Peyer's patch (tissue), 4 donors: ENCODE results near the gene USH1C. TPM values are rescaled to one million over a fixed set of nuclear protein-coding genes. Genes with fewer than 3 reads are reported as not detected.

ENCODE experiments used
- DNase-seq, 3 donors: peaks; one replicate each; pipeline ENCODE4 v3.0.0-alpha.2; 2017 to 2019
- H3K27ac ChIP-seq, 4 donors: fragments of 200-600 bp; sonication (generic); one replicate each; pipeline ENCODE4 v1.5.1; 2016 to 2019
- H3K27me3 ChIP-seq, 2 donors: fragments of 200-600 bp; sonication (generic); one replicate each; pipeline ENCODE4 v1.5.1; 2019
- H3K36me3 ChIP-seq, 3 donors: fragments of 200-600 bp; sonication (generic); one replicate each; pipeline ENCODE4 v1.5.1; 2016 to 2019
- H3K4me1 ChIP-seq, 4 donors: fragments of 200-600 bp; sonication (generic); one replicate each; pipeline ENCODE4 v1.5.1; 2016 to 2019
- H3K4me3 ChIP-seq, 4 donors: fragments of 200-600 bp; sonication (generic); 1 replicate in 3 of 4; 2 replicates in 1 of 4; pipeline ENCODE4 v1.5.1; 2016 to 2019; ENCODE audit warnings: mild to moderate bottlenecking in 1 of 4
- H3K9me3 ChIP-seq, 4 donors: fragments of 200-600 bp; sonication (generic); one replicate each; pipeline ENCODE4 v1.5.1; 2016 to 2019; ENCODE audit warnings: mild to moderate bottlenecking in 1 of 4
- POLR2A ChIP-seq, 2 donors: fragments of 450-650 bp; IDR thresholded peaks; one replicate each; pipeline ENCODE4 v1.5.1; 2017; ENCODE audit warnings: antibody characterized with exemption in 2 of 2, mild to moderate bottlenecking in 2 of 2, moderate library complexity in 2 of 2
- total RNA-seq, 4 donors: library from RNA; depleted of rRNA; stranded (reverse); fragments of >200 nt; gene quantifications; one replicate each; pipeline ENCODE4 v1.1.0, GENCODE V29; 2016
- TF ChIP-seq, protein P1 (sequence below), 6 experiments: fragments of 450-650 bp in 4 of 6; fragments of 200-600 bp in 2 of 6; sonication (generic) in 1 of 6; IDR thresholded peaks; one replicate each; pipeline ENCODE4 v1.5.1; 2017 to 2019; ENCODE audit warnings: antibody characterized with exemption in 6 of 6, mild to moderate bottlenecking in 3 of 6, moderate library complexity in 1 of 6

The USH1C gene
- total RNA-seq, 4 donors from 2014 or later, result 90.8 to 302 (median 245) TPM

DNA sequence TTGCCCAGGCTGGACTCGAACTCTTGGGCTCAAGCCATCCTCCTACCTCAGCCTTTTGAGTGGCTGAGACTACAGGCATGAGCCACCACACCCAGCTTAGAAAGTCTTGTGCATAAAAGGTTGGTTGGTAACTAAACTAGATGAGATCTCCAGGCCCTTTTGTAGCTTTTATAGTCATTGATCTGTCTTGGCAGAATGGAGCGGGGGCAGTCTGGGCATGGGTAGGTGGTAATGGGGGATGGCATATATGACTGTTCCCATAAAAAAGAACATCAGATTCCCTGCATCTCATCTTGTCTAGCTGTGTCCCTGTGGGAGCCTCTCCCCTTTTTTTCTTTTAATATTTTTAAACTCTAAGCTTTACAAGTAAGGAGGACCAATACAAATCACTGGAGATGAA lies 97.7 kb downstream of the USH1C start:
- Histone ChIP-seq H3K27ac (no peak overlapping the region), H3K9me3 (no peaks in the 10 kb centered on the region), H3K4me1 (no peaks in the 10 kb centered on the region), H3K36me3 (no peaks in the 10 kb centered on the region), H3K27me3 (no peaks in the 10 kb centered on the region), H3K4me3 (no peak overlapping the region)
- TF ChIP-seq, protein P1, sequence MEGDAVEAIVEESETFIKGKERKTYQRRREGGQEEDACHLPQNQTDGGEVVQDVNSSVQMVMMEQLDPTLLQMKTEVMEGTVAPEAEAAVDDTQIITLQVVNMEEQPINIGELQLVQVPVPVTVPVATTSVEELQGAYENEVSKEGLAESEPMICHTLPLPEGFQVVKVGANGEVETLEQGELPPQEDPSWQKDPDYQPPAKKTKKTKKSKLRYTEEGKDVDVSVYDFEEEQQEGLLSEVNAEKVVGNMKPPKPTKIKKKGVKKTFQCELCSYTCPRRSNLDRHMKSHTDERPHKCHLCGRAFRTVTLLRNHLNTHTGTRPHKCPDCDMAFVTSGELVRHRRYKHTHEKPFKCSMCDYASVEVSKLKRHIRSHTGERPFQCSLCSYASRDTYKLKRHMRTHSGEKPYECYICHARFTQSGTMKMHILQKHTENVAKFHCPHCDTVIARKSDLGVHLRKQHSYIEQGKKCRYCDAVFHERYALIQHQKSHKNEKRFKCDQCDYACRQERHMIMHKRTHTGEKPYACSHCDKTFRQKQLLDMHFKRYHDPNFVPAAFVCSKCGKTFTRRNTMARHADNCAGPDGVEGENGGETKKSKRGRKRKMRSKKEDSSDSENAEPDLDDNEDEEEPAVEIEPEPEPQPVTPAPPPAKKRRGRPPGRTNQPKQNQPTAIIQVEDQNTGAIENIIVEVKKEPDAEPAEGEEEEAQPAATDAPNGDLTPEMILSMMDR (IDR thresholded peaks at IDR 0.05), result no peak
- DNase-seq, result no peak

GRCh38 chr11:17445240-17445795 lies 98.9 kb downstream of the USH1C start:
- no peak overlapping the region for H3K27ac ChIP-seq
- H3K9me3 ChIP-seq, result no peaks in the 10 kb centered on the region
- H3K4me1 ChIP-seq, result no peaks in the 10 kb centered on the region
- no peak for DNase-seq
- no peak overlapping the region for H3K4me3 ChIP-seq
- TF ChIP-seq POLR2A (IDR thresholded peaks at IDR 0.05), result no peak
- TF ChIP-seq, protein P1 (IDR thresholded peaks at IDR 0.05), result no peak
- H3K27me3 ChIP-seq, result no peaks in the 10 kb centered on the region
- H3K36me3 ChIP-seq, result no peaks in the 10 kb centered on the region

GRCh38 chr11:17443926-17444690 lies 100.1 kb downstream of the USH1C start:
- Histone ChIP-seq H3K36me3 (no peaks in the 10 kb centered on the region), H3K27ac (no peak overlapping the region), H3K4me1 (no peaks in the 10 kb centered on the region), H3K9me3 (no peaks in the 10 kb centered on the region), H3K4me3 (no peak overlapping the region), H3K27me3 (no peaks in the 10 kb centered on the region)
- TF ChIP-seq POLR2A (IDR thresholded peaks at IDR 0.05), result no peak
- TF ChIP-seq, protein P1 (IDR thresholded peaks at IDR 0.05), result no peak
- no peak for DNase-seq

Other genes starting within 250 kb of the USH1C start
- gene NCR3LG1, start 192.6 kb downstream of the USH1C start, total RNA-seq, result 10 to 100 TPM in 3 of 4 donors, 1 to 10 TPM in 1; 3.3 to 25.7 (median 15.0) TPM
- gene KCNJ11, start 155.8 kb downstream of the USH1C start, total RNA-seq, result 1 to 10 TPM in 3 of 4 donors, not detected in 1; 1.7 to 6.0 (median 3.2) TPM
- 100 to 1,000 TPM in 1 of 4 donors, 10 to 100 TPM in 2, 1 to 10 TPM in 1; 7.4 to 301 (median 19.2) TPM for gene ABCC8, start 67.6 kb downstream of the USH1C start, total RNA-seq
- under 1 TPM in 1 of 4 donors, not detected in 3; 0.09 TPM for gene OTOG, start 2.8 kb upstream of the USH1C start, total RNA-seq
- gene MYOD1, start 175.2 kb upstream of the USH1C start, total RNA-seq, result not detected
- gene KCNC1, start 190.4 kb upstream of the USH1C start, total RNA-seq, result 1 to 10 TPM in 1 of 4 donors, under 1 TPM in 1, not detected in 2; 0.13 to 9.9 TPM